ENCODE data around the gene WNT3A.

The WNT3A gene

DNA sequence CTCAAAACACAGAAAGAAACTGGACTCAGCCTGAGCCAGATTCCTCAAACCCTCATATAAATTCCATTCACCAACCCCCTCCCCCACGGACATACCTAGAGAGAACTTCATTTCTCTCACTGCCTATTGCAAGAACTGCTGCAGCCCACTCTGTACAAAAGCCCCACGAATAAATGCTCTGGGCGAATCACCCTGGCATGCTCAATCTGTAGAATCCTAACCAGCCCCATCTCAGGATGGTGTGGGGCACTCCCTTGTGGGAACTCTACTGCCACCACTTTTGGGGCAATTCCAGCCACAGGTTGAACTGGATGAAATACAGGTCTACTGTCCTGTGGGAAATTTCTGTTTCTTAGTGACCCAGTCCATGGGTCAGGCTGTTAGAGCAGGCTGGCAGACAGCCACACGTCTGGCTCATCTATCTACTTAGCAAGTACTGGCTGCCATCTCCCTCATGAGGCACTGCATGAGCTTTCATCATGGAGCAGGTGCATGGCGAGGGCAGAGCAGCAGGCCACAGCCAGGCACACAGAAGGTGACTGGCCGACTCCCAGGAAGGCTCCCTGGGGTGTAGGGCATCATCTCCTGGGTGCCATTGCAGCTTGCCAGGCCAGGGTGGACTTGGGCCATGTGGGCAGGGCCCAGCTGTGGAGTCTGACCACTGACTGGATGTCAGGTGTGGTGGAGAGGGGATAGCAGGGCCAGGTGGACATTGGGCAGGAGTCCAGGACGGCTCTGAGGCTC is 97.9 kb downstream of the WNT3A start:
- DNase-seq = no peak

DNA sequence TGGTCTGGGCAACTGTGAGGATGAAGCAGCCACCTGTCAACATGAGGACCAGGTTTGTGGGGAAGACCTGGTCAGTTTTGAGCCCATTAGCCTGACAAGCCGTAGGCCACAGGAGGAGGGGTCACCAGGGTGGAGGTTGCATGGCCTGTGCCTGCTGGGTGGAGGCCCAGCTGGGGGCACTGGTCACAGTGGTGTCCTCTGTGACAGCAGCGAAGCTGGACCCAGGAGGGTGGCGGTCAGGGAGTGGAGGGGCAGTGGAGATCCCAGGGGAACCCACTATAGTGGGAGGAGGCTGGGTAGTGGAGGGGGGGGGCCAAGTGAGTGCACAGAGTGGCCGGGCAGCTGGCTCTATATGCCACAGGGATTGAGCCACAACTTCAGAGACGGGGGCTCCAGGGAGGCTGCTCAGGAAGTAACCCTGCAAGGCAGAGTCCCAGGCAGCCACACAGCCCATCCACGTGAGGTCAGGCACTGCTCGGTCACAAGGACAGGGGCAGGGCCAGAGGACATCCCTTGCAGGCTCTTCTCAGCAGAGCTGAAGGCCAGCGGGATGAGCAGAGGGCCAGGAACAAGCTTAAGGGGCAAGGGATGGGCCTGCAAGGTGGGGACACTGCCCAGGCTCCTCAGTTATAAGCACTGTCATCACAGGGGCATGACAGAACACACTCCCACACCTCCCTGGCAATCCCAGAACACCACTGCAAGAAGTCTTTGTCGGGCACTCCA is 98.6 kb downstream of the WNT3A start:
- no peak for DNase-seq

DNA sequence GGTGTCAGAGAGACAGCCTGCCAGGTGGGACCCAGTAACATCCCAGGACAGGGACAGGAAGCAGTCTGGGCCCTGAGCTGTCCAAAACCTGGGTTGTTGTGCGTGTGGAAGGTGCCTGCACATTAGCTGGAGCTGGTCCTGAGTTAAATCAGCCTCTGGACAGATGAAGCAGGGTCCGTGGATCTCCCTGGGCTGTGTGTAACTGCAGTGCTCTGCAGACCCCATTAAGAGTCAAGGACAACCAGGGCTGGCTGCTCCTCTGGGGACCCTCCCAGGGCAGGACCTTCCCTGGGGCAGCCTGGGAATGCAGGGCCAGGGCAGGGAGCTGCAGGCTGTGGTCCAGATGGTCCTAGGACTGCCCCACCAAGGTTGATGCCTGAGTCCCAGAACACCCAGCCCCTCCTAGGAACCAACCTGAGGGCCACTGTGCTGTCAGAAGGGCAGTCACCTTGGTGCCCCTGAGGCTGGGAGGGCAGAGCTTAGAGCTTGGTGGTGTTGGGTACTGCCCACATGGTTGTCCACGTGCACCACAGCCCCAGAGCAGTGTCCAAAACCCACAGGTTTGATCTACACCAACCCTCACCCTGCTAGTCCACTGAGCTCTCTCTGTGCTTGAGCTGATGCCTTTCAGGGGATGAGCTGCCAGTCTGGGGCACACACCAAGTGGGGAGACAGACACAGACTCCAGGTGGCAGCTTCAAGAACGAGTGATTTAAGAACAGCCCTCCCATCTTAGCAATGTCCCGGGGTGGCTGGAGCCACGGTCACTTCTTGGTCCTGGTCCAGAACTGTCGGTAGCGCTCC is 99.4 kb downstream of the WNT3A start:
- no peak for DNase-seq

DNA sequence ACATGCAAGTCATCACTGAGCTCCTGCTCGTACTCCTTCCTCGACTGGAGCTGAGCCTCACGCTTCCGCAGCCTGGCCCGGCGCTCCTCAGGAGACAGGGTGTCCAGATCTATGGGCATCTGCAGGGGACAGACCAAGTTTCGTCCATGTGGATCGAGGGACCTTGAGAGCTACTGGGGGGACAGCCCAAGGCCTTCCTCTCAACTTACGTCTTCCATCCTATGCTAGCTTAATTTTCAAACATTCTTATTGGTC is 99.9 kb downstream of the WNT3A start:
- DNase-seq = no peak

DNA sequence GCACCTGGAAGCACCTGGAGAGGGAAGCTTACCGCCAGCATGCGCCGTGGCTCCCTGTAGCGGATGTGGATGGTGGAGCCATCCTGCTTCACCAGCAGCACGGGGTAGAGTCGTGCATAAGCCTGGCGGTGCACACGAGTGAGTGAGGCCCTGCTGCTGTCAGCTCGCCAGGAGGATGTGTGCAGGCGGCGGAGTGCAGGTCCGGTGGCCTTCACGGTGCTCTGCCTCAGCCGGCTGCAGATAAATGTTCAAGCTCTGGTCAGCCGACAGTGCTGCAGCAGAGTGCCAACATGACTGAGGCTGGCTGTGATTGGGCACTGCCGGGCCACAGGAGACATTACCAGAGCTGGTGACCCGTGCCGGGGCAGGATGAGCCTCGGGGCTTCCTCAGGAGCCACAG is 100.8 kb downstream of the WNT3A start:
- no peak for DNase-seq

DNA sequence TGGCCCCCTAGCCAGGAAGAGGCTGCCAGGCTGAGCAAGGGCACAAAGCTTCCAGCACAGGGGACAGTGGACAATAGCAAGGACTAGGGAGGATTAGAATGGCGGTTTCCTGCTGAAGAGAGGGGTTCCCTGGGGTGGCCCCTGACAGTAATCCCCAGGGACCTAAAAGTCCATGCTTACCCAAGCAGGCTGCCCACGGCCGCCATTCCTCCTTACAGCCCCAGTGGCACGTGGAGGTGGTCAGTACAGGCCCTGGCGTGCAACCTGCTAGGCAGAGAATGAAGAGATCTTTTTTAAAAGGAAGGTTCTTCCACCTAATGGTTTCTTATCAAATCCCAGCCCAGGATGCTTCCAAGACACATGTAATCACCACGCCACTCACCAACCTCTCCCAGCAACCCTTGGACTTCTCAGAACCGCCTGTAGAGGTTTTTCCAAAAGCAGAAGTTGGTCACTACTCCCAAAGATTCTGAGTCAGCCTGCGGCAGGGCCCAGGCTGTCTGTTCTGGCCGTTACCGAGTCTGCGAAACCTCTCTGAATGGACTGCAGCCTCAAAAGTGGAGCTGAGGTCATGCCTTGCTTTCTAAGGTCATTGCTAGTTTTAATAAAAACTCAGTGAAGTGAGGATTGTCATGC is 101.4 kb downstream of the WNT3A start:
- DNase-seq = no peak

DNA sequence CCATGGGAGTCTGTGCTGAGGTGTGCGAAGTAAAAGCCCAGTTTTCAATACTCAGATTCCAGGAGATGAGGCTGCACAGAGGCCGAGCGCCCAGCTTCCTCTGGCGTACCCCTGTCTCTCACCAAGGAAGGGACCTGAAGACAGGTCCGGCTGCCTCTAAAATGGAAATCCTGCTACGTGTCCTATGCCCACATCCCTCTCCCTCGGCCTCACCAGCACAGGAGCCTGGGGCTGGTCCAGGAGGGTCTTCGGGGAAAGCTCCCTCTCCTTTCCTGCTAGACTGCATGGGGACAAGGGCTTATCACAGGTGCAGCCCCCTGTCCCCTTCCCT is 101.9 kb downstream of the WNT3A start:
- no peak for DNase-seq

DNA sequence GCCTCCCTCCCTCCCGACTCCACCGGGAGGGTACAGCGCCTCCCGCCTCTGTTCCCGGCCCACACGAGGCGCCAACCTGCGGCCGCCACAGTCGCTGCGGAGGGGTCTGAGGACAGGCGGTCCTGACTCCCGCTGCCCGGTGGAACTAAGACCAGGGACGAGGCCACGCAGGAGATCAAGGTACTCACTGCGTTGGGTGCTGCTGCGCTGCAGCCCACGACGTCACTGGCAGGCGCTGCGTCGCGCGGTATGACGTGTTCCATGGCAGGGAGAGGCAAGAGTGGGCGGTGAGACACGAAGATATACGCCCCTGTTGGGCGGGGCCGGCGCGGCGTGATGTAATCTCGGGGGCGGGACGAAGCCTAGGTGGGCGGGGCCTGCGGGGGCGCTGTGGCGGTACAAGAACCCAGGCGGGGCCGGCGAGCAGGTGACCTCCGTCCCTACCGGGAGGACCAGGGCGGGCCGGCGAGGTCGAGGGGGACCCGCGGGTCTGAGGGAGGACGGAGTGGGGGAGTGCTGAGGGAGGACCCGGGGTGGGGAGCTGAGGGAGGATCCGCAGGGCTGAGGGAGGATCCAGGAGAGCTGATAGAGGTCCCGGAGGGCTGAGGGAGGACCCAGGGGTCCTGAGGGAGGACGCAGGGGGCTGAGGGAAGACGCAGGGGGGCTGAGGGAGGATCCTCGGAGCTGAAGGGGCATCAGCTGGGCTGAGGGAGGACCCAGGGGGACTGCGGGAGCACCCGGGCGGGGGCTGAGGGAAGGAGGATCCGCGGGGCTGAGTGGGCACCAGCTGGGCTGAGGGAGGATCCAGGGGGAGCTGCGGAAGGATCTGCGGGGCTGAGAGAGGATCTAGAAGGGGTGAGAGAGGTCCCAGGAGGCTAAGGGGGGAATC is 102.5 kb downstream of the WNT3A start, which contains the start of gene MRPL55:
MRPL55 (minus strand) TSS at position 227 of the 889 bp plus-strand sequence. CDS start 1,039 bp downstream, outside the sequence.
- peak; percentile 38 for DNase-seq

DNA sequence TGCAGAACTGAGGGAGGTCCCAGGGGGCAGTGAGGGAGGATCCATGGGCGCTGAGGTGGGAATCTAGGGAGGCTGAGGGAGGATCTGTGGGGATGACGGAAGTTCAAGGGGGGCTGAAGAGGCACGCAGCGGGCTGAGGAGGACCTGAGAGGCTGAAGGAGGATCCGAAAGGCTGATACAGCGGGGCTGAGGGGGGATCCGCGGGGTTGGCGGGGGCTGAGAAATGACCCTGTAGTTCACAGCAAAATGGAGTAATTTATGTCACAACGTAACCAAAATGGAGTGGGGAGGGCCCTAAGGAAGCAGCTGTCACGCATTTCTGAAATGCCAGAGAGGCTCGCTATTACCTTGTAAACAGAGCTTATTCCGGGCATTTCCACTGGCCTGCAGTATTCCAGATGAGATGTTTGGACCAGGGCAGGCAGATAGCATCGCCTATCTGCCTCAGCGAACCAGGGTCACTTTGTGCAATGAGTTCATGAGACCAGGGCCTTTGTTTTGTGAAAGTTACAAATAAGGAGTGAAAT is 103.2 kb downstream of the WNT3A start:
- no peak for DNase-seq

DNA sequence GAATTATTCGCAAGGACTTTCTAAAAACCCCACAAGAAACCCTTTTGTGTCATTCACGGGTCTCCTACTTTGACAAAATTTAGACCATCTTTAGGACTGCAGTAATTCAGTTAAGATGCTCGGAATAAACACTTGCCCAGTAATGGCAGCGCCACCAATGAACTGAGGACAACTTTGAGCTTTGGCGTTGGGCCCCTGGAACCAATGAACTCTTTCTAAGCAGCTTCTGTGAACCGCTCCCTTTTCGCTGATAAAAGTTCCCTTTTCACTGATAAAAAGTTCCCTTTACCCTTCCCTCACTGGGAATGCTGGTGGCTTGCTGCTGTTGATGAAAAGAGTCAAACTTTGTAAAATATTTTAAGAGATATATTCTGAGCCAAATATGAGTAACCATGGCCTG is 103.8 kb downstream of the WNT3A start:
- no peak for DNase-seq
